ENCODE results near the gene SHH.

The SHH gene

GRCh38 chr7:155762036-155762435, 50.2 kb downstream of the SHH start:
- FAIRE-seq = no peak

DNA sequence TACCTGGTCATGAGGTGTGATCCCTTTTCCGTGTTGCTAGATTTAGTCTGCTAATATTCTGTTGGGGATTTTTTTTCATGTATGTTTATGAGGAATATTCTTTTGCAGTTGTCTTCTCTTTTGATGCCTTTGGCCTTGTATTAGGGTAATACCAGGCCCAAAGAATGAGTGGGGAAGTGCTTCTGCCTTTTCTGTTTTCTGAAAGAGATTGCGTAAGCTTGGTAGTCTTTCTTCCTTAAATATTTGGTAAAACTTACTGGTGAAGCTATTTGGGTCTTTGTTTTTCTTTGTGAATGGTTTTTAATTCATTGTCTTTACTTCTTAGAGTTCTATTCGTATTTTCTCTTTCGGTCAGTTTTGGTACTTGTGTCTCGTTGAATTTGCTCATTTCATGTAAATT, 51.1 kb downstream of the SHH start:
- FAIRE-seq = no peak

DNA sequence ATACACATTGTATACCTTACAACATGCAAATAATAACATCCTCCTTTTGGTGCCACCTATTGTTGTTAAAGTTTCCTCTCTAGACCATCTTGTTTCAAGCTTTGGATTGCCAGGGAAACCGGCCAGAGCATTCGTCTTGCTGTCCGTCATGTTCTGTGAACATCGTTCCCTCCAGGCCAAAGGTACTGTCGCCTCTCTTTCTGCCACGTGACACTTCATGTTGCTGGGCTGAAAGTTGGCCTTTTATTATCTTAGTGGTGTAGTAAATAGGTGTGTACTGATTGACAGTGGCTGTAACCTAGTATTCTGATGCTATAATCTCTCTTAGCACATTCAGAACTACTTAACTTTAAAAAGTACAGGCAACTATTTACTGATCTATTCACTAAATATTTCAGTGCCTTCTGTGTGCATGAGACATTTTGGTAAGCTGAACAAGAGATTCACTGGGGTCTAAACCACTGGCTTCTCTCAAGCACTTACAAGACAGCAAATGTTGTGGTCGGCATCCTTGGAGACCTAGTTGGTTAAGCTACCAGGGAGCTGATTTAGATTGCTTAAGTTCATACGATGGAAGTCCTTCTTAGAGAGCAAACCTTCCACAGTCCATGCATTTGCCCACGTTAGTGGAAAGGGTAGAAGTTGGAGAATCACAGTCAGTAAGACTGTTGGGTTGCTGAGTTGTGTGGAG, 52.4 kb downstream of the SHH start:
- no peak for FAIRE-seq

DNA sequence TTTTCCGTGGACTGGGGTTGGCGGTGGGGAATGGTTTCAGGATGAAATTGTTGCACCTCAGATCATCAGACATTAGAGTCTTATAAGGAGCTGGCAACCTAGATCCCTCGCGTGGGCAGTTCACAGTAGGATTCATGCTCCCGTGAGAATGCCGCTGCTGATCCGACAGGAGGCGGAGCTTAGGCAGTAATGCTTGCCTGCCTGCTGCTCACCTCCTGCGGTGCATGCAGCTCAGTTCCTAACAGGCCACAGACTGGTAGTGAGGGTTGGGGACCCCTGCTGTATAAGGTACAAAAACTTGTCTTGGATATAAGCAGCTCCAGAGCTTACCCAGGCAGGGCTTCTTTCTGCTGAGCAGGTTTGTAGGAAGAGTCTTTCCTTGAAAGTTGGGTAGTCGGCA, 53.9 kb downstream of the SHH start:
- no peak for FAIRE-seq

DNA sequence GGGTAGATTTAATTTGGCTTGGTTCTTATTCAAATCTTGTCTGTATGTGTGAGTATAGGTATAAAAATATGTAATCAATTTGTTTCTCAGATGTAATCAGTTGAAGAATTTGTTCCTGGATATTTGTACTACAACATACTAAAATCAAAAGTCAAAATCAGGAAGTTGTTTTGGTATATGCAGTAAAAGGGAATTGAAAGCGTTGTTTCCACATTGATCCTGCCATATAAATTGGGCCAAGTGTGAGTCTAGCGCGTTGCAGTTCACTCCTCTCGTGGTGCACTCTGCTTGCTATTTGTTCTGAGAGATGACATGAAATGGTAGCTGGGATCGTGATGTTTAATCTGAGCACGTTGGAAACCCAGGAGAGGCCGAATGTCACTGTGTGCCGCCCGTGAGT, 55.9 kb downstream of the SHH start:
- FAIRE-seq = no peak

GRCh38 chr7:155755026-155755425, 57.2 kb downstream of the SHH start:
- no peak for FAIRE-seq

GRCh38 chr7:155754165-155754564, 58.1 kb downstream of the SHH start:
- no peak for FAIRE-seq

DNA sequence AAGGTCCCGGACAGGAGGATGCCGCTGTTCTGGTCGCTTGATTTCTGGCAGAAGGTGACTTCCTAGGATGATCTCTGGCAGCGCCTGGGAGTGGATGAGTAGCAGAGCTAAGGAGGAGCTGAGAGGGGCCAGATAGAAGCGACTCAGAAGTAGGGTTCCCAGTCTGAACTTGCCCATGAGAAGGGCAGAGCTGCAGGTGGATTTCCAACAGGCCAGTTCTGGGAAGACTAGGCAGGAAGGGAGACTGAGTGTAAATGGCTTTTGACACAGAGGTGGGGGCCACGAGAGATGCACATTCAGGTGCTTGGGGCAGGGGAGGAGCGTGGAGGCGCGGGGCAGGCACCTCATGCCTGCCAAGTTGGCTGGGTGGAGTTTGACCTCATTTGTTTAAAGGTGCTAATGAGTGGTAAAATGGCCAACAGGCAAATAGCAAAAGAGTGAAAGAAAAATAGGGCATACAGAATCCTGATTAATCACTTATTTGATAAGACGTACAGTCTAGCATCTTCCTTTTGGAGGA, 58.8 kb downstream of the SHH start:
- FAIRE-seq = no peak

DNA sequence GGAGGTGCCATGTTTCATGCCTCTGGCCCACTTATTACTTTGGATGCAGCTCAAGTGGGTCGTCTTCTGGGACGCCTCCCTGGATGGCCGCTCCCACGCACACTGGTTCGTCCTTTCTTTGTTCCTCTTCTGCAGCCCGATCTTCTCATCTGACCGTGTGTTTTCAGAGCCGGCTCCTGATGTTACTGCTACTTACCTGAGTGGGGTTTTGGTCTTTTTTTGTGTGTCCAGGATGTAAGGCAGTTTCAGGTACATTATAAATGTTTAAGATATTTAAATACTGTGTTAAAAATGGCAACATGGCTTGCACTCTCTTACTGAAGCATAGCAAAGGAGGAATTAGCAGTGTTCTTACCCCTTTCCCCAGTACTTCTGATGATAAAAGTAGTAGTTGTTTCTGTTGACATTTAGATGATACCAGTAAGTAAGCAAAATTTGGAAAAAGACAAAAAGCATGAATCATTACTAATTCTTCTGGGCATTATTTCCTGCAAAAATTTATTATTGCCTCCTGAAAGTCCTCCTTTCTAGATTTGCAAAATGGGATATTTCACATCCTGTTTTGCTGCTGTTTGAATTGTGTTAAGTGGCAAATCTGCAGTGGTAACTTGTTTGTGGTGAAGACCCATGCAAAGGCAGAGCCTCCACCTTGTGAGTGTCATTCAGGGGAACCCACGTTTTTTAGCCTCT, 59.4 kb downstream of the SHH start:
- FAIRE-seq = no peak

DNA sequence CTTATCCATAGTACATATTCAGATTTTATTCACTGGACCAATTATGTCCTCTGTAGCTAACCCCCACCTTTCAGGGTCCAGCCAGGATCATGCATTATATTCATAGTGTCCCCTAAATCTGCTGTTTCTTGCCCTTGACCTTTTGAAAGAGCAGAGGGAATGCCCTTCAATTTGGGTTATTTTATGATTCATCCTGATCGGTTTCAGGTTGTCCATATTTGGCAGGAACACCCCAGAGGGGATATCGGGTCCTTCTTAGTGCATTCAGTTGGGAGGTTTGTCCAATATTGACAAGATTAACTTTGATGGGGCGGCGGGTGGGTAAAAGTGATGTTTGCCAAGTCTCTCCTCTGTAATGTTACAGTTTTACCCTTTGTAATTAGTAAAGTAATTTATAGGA, 60.9 kb downstream of the SHH start:
- FAIRE-seq = no peak

- FAIRE-seq = no peak
Observed at GRCh38 chr7:155750255-155751125, 61.8 kb downstream of the SHH start.

Measured in TTC549 (cell line).